BJ (cell line): ENCODE results near the gene COL23A1. TPM values are rescaled to one million over a fixed set of nuclear protein-coding genes. Genes with fewer than 3 reads are reported as not detected.

Experiments used
- CTCF ChIA-PET: fragments of 350-600 bp; formaldehyde crosslinking; extraction: SDS; loops from one replicate; lab custom pipeline; 2021; ENCODE audit warnings: antibody characterized with exemption, inconsistent platforms; lab: Yijun Ruan, JAX
- POLR2A ChIA-PET: fragments of 300-600 bp; sonication (Branson Sonifier 250); formaldehyde crosslinking; extraction: SDS; loops from one replicate; lab custom pipeline; 2021; ENCODE audit warnings: antibody characterized with exemption; lab: Charles Lee
- DNase-seq: peaks from one replicate; pipeline ENCODE4 v3.0.0-alpha.2; 2011; ENCODE audit warnings: low read depth
- H3K27me3 ChIP-seq: 2 replicates; pipeline ENCODE4 v1.6.0; 2011; ENCODE audit warnings: low read length; ENCODE audit not compliant: control insufficient read depth, insufficient read depth
- H3K36me3 ChIP-seq: 2 replicates; pipeline ENCODE4 v1.5.1; 2011; ENCODE audit warnings: low read length; ENCODE audit not compliant: control insufficient read depth, insufficient read depth
- H3K4me3 ChIP-seq: 2 replicates; pipeline ENCODE4 v1.5.1; 2011; ENCODE audit warnings: low read depth, mild to moderate bottlenecking, control low read depth, low read length
- CTCF ChIP-seq: IDR thresholded peaks from 2 replicates; pipeline ENCODE4 v1.5.1; 2011; ENCODE audit warnings: low read depth, mild to moderate bottlenecking, control low read depth, inconsistent platforms, low read length, moderate library complexity; ENCODE audit not compliant: insufficient read depth
- polyA plus RNA-seq: library from polyadenylated mRNA; depleted of rRNA; stranded (reverse); fragments of >200 nt; gene quantifications from 2 replicates; pipeline ENCODE4 v1.2.3, GENCODE V29; 2011

The COL23A1 gene
- polyA plus RNA-seq, 1 experiment = not detected

GRCh38 chr5:178464431-178465048, 125.7 kb downstream of the COL23A1 start:
- CTCF ChIA-PET = no interaction called here
- no peak for DNase-seq
- POLR2A ChIA-PET = no interaction called here
- no peak for TF ChIP-seq CTCF
- Histone ChIP-seq H3K27me3 (no peaks in the 10 kb centered on the region), H3K36me3 (no peaks in the 10 kb centered on the region), H3K4me3 (no peak overlapping the region)

- Histone ChIP-seq H3K4me3 (no peak overlapping the region), H3K27me3 (no peaks in the 10 kb centered on the region), H3K36me3 (no peaks in the 10 kb centered on the region)
- no peak for DNase-seq
- TF ChIP-seq CTCF = no peak
- ChIA-PET CTCF (no interaction called here), POLR2A (no interaction called here)
Observed at GRCh38 chr5:178463321-178464155, 126.7 kb downstream of the COL23A1 start.

- no peaks in the 10 kb centered on the region for H3K36me3 ChIP-seq
- TF ChIP-seq CTCF = no peak
- ChIA-PET CTCF (no interaction called here), POLR2A (no interaction called here)
- H3K27me3 ChIP-seq = no peaks in the 10 kb centered on the region
- H3K4me3 ChIP-seq = no peak overlapping the region
- no peak for DNase-seq
Observed at GRCh38 chr5:178462816-178463215, 127.4 kb downstream of the COL23A1 start.

GRCh38 chr5:178462076-178462475, 128.1 kb downstream of the COL23A1 start:
- DNase-seq = no peak
- CTCF ChIA-PET = no interaction called here
- POLR2A ChIA-PET = no interaction called here
- no peak for TF ChIP-seq CTCF
- Histone ChIP-seq H3K36me3 (no peaks in the 10 kb centered on the region), H3K27me3 (no peaks in the 10 kb centered on the region), H3K4me3 (no peak overlapping the region)

GRCh38 chr5:178461004-178461730, 129.0 kb downstream of the COL23A1 start:
- ChIA-PET POLR2A (no interaction called here), CTCF (no interaction called here)
- no peak for DNase-seq
- H3K4me3 ChIP-seq = no peak overlapping the region
- H3K36me3 ChIP-seq = no peaks in the 10 kb centered on the region
- TF ChIP-seq CTCF = peak; percentile 48
- no peaks in the 10 kb centered on the region for H3K27me3 ChIP-seq
